Fibroblast of lung (primary cell): ENCODE measurements around the gene DCDC2.

Experiments
- CTCF ChIP-seq, 2 donors: IDR thresholded peaks in 1 of 2; conservative IDR thresholded peaks in 1 of 2; 1 replicate in 1 of 2; 2 replicates in 1 of 2; pipeline ENCODE4 v1.5.1; 2011 to 2012; ENCODE audit warnings: low read length in 2 of 2, control low read depth in 1 of 2, inconsistent platforms in 1 of 2, low read depth in 1 of 2, mild to moderate bottlenecking in 1 of 2
- EZH2 ChIP-seq: IDR thresholded peaks from 2 replicates; pipeline ENCODE4 v1.5.1; 2012; ENCODE audit warnings: low read length, control low read depth, mild to moderate bottlenecking; ENCODE audit errors: missing control alignments

DNA sequence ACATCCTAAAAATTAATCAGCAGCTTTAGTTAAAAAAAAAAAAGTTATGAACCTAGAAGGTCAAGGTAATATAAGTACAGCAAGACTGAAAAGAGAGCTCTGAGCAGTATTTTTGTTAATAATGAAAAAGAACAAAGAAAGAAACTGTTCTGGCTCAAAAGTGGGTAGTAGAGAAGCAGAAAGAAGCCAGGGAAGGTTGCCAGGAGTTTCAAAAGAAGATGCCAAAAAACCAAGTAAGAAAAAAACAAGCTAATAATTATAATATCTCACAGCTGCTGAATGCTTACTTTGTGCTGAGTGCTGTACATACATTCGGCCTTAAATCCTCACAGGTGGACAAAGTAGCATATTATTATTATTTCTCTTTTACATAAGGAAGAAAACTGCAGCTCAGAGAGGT, 200.0 kb downstream of the DCDC2 start:
- no peak for TF ChIP-seq CTCF (conservative IDR thresholded peaks at IDR 0.05 in 1 of 2, IDR thresholded peaks at IDR 0.05 in 1 of 2; ENCODE audit: low read depth in 1 of 2, low read length in 2 of 2)
- TF ChIP-seq EZH2: no peak
